HG03342 (cell line): ENCODE data around the gene SCN3A.

Experiments used
- ATAC-seq: cut with Tn5 transposase; IDR thresholded peaks from one replicate; pipeline ENCODE4 v1.9.1; 2021; ENCODE audit warnings: mild to moderate bottlenecking, moderate library complexity; ENCODE audit not compliant: unreplicated experiment

The SCN3A gene

GRCh38 chr2:165058476-165059265 lies 145.2 kb downstream of the SCN3A start:
- ATAC-seq, result no peak

DNA sequence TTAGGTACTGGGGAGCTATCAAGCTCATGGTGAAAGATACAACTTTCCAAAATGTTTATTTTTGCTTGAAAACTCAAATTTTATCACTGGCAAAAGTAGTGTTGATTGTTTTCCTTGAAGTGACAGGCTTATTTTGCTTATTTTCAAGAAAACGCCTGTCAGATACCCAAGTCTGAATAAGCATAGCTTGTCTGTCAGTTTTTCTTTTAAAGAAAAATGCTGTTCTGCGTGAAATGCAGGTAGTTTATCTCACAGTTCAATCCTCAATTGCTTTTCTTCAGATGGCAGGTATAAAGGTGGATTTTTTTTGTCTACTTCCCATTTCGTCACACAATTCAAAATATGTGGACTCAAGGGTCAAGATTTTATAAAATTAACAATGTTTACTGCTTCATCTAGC lies 145.9 kb downstream of the SCN3A start:
- no peak for ATAC-seq

DNA sequence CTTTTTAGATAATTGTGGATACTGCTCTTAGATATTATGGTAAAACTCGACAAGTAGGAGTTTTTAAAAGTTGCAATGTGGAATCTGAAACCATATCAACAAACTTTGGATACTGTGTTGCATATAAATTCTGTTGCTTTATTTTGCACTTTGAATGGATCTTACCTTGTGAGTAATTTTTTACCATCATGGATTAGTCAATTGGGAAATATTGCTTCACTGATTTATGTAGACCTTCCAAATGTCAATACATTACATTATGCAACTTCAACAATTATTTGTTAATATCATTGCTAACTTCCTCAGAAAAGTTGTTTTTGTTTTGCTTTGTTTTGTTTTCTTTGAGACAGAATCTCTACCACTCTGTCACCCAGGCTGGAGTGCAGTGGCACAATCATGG lies 146.5 kb downstream of the SCN3A start:
- ATAC-seq, result no peak

DNA sequence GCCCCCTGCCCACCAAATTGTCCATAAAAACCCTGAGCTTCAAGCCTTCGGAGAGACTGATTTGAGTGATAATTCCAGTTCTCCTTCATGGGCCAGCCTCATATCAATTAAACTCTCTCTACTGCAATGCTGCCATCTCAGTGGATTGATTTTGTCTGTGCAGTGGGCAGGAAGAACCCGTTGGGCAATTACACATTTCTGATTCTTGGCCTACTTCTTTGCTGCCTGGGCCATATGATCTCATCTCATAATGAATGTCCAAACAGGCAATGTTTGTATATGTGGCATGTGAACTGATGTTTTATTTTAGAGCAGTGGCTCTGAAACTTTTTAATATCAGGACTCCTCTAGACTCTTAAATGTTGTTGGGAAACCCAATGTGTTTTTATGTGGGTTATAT lies 147.3 kb downstream of the SCN3A start:
- no peak for ATAC-seq

- no peak for ATAC-seq
Measured at GRCh38 chr2:165055082-165055851, 148.6 kb downstream of the SCN3A start.

- ATAC-seq, result no peak
Measured at GRCh38 chr2:165054652-165055051, 149.2 kb downstream of the SCN3A start.

- ATAC-seq, result no peak
Measured at GRCh38 chr2:165044505-165045303, 159.1 kb downstream of the SCN3A start.
